ENCODE results near the gene SPEN.

- TF ChIP-seq POLR2A (IDR thresholded peaks at IDR 0.05) (no peak), CTCF (IDR thresholded peaks at IDR 0.05) (no peak)
Measured at GRCh38 chr1:15931884-15932283, 84.4 kb downstream of the SPEN start.
